CD14-positive monocyte (primary cell): ENCODE data around the gene ZNF503. TPM values are rescaled to one million over a fixed set of nuclear protein-coding genes. Genes with fewer than 3 reads are reported as not detected.

Source experiments
- DNase-seq, 3 donors: peaks; one replicate each; pipeline ENCODE4 v3.0.0-alpha.2; 2011 to 2022
- H2AFZ ChIP-seq: 2 replicates; pipeline ENCODE4 v1.6.0; 2012; ENCODE audit warnings: mild to moderate bottlenecking, low read depth, low read length, inconsistent platforms; ENCODE audit not compliant: insufficient read depth, poor library complexity, severe bottlenecking
- H3K27ac ChIP-seq, 2 donors: 1 replicate in 1 of 2; 2 replicates in 1 of 2; pipeline ENCODE4 v1.5.1; 2012 to 2013; ENCODE audit warnings: low read length in 2 of 2, control low read depth in 1 of 2, inconsistent platforms in 1 of 2, low read depth in 1 of 2, mild to moderate bottlenecking in 1 of 2
- H3K27me3 ChIP-seq, 2 donors: one replicate each; pipeline versions ENCODE4 v1.6.0 to v1.6.1; 2011 to 2013; ENCODE audit warnings: low read length in 2 of 2; ENCODE audit not compliant: control insufficient read depth in 2 of 2, insufficient read depth in 2 of 2
- H3K36me3 ChIP-seq, 2 donors: replicated peaks in 1 of 2; 1 replicate in 1 of 2; 2 replicates in 1 of 2; pipeline versions ENCODE4 v1.5.1 to v1.6.1; 2012 to 2013; ENCODE audit warnings: low read length in 2 of 2, control low read depth in 1 of 2, inconsistent platforms in 1 of 2, mild to moderate bottlenecking in 1 of 2; ENCODE audit not compliant: insufficient read depth in 2 of 2, control insufficient read depth in 1 of 2
- H3K4me1 ChIP-seq, 2 donors: 1 replicate in 1 of 2; 2 replicates in 1 of 2; pipeline versions ENCODE4 v1.5.1 to v1.6.1; 2012 to 2013; ENCODE audit warnings: low read length in 2 of 2, control low read depth in 1 of 2, inconsistent platforms in 1 of 2, mild to moderate bottlenecking in 1 of 2, moderate library complexity in 1 of 2; ENCODE audit not compliant: insufficient read depth in 2 of 2, control insufficient read depth in 1 of 2
- H3K4me2 ChIP-seq: replicated peaks from 2 replicates; pipeline ENCODE3; 2012; ENCODE audit warnings: low read length, moderate library complexity, mild to moderate bottlenecking; ENCODE audit not compliant: poor library complexity, severe bottlenecking; ENCODE audit errors: extremely low read depth
- H3K4me3 ChIP-seq, 3 experiments: fragments of 200-600 bp in 1 of 3; sonication (generic) in 1 of 3; replicated peaks in 1 of 3; 1 replicate in 2 of 3; 2 replicates in 1 of 3; pipeline ENCODE4 v1.5.1; 2011 to 2013; ENCODE audit warnings: low read length in 3 of 3, mild to moderate bottlenecking in 3 of 3, control low read depth in 2 of 3, low read depth in 2 of 3, inconsistent platforms in 1 of 3, moderate library complexity in 1 of 3
- H3K79me2 ChIP-seq: 2 replicates; pipeline ENCODE4 v1.6.0; 2012; ENCODE audit warnings: mild to moderate bottlenecking, control low read depth, inconsistent platforms, low read length, moderate library complexity; ENCODE audit not compliant: insufficient read depth
- H3K9ac ChIP-seq: 2 replicates; pipeline ENCODE4 v1.6.0; 2017; ENCODE audit warnings: low read length, mild to moderate bottlenecking; ENCODE audit not compliant: insufficient read depth, poor library complexity, severe bottlenecking
- H3K9me3 ChIP-seq, 2 donors: replicated peaks in 1 of 2; 1 replicate in 1 of 2; 2 replicates in 1 of 2; pipeline versions ENCODE4 v1.5.1 to v1.6.1; 2012 to 2013; ENCODE audit warnings: low read length in 2 of 2, control low read depth in 1 of 2; ENCODE audit not compliant: control insufficient read depth in 1 of 2, insufficient read depth in 1 of 2
- H4K20me1 ChIP-seq: 2 replicates; pipeline ENCODE4 v1.6.0; 2012; ENCODE audit warnings: mild to moderate bottlenecking, low read length, control low read depth, moderate library complexity; ENCODE audit not compliant: insufficient read depth
- H3K27ac Mint-ChIP-seq, 7 donors: one replicate each; pipeline ENCODE4 v1.8.0; 2020; ENCODE audit warnings: mild to moderate bottlenecking in 7 of 7, mixed read lengths in 7 of 7, moderate library complexity in 6 of 7, inconsistent platforms in 2 of 7
- H3K27me3 Mint-ChIP-seq, 3 donors: one replicate each; pipeline ENCODE4 v1.8.0; 2021 to 2022; ENCODE audit warnings: low read depth in 3 of 3, mild to moderate bottlenecking in 3 of 3, mixed read lengths in 3 of 3, moderate library complexity in 3 of 3, inconsistent platforms in 1 of 3
- H3K36me3 Mint-ChIP-seq, 2 donors: one replicate each; pipeline ENCODE4 v1.8.0; 2020; ENCODE audit warnings: mixed read lengths in 2 of 2, inconsistent platforms in 1 of 2, mild to moderate bottlenecking in 1 of 2
- H3K4me1 Mint-ChIP-seq: one replicate; pipeline ENCODE4 v1.8.0; 2020; ENCODE audit warnings: mild to moderate bottlenecking, mixed read lengths
- H3K4me3 Mint-ChIP-seq, 2 donors: one replicate each; pipeline ENCODE4 v1.8.0; 2020; ENCODE audit warnings: mild to moderate bottlenecking in 2 of 2, mixed read lengths in 2 of 2, moderate library complexity in 1 of 2
- H3K9me3 Mint-ChIP-seq, 7 donors: one replicate each; pipeline ENCODE4 v1.8.0; 2020 to 2022; ENCODE audit warnings: mixed read lengths in 7 of 7, mild to moderate bottlenecking in 6 of 7, moderate library complexity in 6 of 7, inconsistent platforms in 2 of 7
- WGBS: methylation state at CpG from one replicate; pipeline ENCODE4 v1.1.5; 2013; ENCODE audit warnings: missing lambda C conversion rate; ENCODE audit not compliant: insufficient coverage; 5-methylcytosine and 5-hydroxymethylcytosine counted together
- intact Hi-C, 2 donors: fragments of 100-400 bp; cut with micrococcal nuclease; formaldehyde crosslinking; loops; one replicate each; pipeline versions ENCODE4 v1.15.0 to v1.15.1; 2023
- polyA plus RNA-seq, 3 donors: library from polyadenylated mRNA; depleted of rRNA in 1 of 3; unstranded in 2 of 3; stranded (reverse) in 1 of 3; fragments of 300-500 nt in 2 of 3; fragments of >200 nt in 1 of 3; fragmentation: Illumina TruSeq in 2 of 3; gene quantifications; 1 replicate in 2 of 3; 2 replicates in 1 of 3; pipeline ENCODE4 v1.2.3, GENCODE V29; 2012 to 2021
- TF ChIP-seq, protein P1 (sequence below): fragments of 200-600 bp; IDR thresholded peaks from one replicate; pipeline ENCODE4 v1.8.0; 2022; ENCODE audit warnings: antibody characterized with exemption, mild to moderate bottlenecking

ZNF503 gene
- polyA plus RNA-seq, 3 donors: 0.65 to 7.2 (median 1.3) TPM

DNA sequence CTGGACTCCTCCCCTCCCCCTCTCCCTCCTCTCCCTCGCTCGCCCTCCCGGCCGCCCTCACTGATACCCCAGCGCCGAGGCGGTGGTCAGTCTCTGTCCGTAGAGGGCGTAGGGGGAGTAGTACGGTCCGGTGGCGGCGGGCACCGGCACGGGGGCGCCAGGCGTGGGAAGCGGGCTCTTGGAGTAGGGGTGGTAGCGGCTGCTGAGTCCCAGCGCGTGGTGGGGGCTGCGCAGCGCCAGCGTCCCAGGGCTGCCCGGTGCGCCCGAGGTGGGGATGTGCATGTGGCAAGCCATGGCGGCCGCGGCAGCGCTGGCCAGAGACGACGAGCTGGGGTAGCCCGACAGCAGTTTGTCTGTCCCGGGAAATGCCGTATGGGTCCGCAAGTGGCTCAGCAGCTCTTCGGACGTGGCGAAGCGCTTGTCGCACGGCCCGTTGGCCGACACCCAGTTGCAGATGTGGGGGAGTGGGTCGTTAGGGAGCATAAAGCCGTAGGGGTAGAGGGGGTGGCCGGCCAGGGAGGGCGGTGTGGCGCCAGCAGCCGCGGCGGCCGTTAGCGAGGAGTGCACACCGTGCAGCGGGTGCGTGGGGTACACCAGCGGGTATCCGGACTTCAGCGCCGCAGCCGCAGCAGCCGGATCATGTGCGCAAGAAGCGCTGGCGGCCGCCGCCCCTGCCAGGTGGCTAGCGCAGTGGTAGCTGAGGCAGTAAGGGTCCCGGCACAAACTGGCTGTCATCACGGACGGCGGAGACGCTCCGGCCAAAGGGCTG is 2.7 kb downstream of the ZNF503 start:
- Histone ChIP-seq H3K4me1 (peaks cover 43 to 62% of the 10 kb centered on the region in 2 donors), H3K4me3 (no peak overlapping the region), H3K9me3 (peaks cover 0 to 6% of the 10 kb centered on the region in 2 donors), H4K20me1 (peaks cover 34% of the 10 kb centered on the region), H3K4me2 (no peak overlapping the region), H3K79me2 (peaks cover 13% of the 10 kb centered on the region), H3K27ac (no peak overlapping the region), H3K36me3 (peaks cover 2 to 10% of the 10 kb centered on the region in 2 donors), H3K9ac (no peak overlapping the region), H3K27me3 (peaks cover 23 to 50% of the 10 kb centered on the region in 2 donors), H2AFZ (no peak overlapping the region)
- Mint-ChIP-seq H3K27ac (no peak overlapping the region), H3K9me3 (peaks cover 0 to 20% (median 10%) of the 10 kb centered on the region in 7 donors), H3K4me1 (peaks cover 35% of the 10 kb centered on the region), H3K27me3 (peaks cover 43 to 65% (median 53%) of the 10 kb centered on the region in 3 donors), H3K36me3 (peaks cover 23 to 32% of the 10 kb centered on the region in 2 donors), H3K4me3 (peak overlapping the region in 1 of 2 donors; percentile 52)
- DNase-seq: no peak
- TF ChIP-seq, protein P1, sequence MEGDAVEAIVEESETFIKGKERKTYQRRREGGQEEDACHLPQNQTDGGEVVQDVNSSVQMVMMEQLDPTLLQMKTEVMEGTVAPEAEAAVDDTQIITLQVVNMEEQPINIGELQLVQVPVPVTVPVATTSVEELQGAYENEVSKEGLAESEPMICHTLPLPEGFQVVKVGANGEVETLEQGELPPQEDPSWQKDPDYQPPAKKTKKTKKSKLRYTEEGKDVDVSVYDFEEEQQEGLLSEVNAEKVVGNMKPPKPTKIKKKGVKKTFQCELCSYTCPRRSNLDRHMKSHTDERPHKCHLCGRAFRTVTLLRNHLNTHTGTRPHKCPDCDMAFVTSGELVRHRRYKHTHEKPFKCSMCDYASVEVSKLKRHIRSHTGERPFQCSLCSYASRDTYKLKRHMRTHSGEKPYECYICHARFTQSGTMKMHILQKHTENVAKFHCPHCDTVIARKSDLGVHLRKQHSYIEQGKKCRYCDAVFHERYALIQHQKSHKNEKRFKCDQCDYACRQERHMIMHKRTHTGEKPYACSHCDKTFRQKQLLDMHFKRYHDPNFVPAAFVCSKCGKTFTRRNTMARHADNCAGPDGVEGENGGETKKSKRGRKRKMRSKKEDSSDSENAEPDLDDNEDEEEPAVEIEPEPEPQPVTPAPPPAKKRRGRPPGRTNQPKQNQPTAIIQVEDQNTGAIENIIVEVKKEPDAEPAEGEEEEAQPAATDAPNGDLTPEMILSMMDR: no peak
- 95% methylated on average over 56 of the region's 76 CpGs for WGBS
- intact Hi-C loops: loop anchor here (5.0 to 10.0 kb wide), 3 partner anchors 104 to 1148 kb away; no protein-coding TSS in a partner anchor

DNA sequence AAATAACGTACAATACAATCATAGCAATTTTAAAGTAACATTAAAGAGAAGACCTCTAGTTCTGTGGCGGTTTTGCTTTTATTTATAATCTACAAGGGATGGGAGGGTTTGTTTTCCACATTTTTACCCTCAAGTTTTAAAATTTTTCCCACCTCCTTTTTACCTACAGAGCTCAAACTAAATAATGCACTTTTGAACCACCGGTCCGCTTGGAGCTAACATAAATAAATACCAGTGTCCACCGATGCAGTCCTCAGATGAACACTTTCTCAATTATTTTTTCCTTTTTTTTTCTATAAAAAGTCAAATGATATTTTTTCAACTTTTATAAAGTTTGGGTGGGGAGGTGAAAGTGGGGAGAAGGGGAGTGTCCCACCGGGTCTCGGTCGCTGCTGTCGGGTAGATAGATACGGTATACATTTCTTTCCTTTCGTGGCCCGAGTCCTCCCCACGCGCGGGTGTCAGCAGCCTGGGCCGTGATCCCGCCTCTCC is 3.3 kb downstream of the ZNF503 start:
- Mint-ChIP-seq H3K4me1 (peaks cover 29% of the 10 kb centered on the region), H3K27me3 (peaks cover 41 to 63% (median 52%) of the 10 kb centered on the region in 3 donors), H3K9me3 (peaks cover 0 to 18% (median 7%) of the 10 kb centered on the region in 7 donors), H3K4me3 (peak overlapping the region in 1 of 2 donors; percentile 39), H3K36me3 (peaks cover 23 to 30% of the 10 kb centered on the region in 2 donors), H3K27ac (no peak overlapping the region)
- H3K27ac ChIP-seq: no peak overlapping the region
- peaks cover 34% of the 10 kb centered on the region for H4K20me1 ChIP-seq
- H3K9me3 ChIP-seq: no peaks in the 10 kb centered on the region
- DNase-seq: no peak
- peaks cover 37 to 56% of the 10 kb centered on the region in 2 donors for H3K4me1 ChIP-seq
- H3K4me2 ChIP-seq: no peak overlapping the region
- H3K36me3 ChIP-seq: peaks cover 2 to 10% of the 10 kb centered on the region in 2 donors
- no peak overlapping the region for H3K4me3 ChIP-seq
- H3K27me3 ChIP-seq: peaks cover 17 to 44% of the 10 kb centered on the region in 2 donors
- H2AFZ ChIP-seq: no peak overlapping the region
- intact Hi-C loops: loop anchor here (5.0 to 10.0 kb wide), 3 partner anchors 103 to 1149 kb away; no protein-coding TSS in a partner anchor
- TF ChIP-seq, protein P1: no peak
- H3K79me2 ChIP-seq: peaks cover 13% of the 10 kb centered on the region
- 90% methylated on average over 2 of the region's 17 CpGs for WGBS
- no peak overlapping the region for H3K9ac ChIP-seq
